ENCODE measurements around the gene PLXDC2. TPM values are rescaled to one million over a fixed set of nuclear protein-coding genes. Genes with fewer than 3 reads are reported as not detected.
A peak's percentile ranks its signal among the peaks of the same experiment; 100 is the strongest.

The PLXDC2 gene
- total and polyA plus RNA-seq, 10 donors, result 1.8 to 50.4 (median 29.7) TPM

DNA sequence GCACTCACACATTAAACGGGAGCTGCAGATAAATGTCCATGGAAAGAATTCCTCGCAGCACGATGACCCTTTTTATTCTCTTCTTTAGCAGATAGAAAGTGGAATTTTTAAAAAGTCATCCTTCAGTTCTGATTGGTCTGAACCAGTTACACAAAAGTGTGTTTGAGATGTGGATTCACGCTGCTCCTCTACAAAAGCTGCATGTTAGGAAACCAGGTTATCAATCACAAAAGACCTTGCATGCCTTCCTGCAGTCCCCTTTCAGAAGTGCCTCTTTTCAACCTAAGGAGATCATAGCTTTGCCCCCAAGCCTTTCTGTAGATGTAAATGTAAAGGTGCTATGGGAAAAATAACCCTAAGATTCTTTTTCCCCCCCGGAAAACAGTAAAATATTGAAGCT, 299.7 kb downstream of the PLXDC2 start:
- no peak for TF ChIP-seq POLR2AphosphoS5 (IDR thresholded peaks at IDR 0.05)
- TF ChIP-seq, protein P1, sequence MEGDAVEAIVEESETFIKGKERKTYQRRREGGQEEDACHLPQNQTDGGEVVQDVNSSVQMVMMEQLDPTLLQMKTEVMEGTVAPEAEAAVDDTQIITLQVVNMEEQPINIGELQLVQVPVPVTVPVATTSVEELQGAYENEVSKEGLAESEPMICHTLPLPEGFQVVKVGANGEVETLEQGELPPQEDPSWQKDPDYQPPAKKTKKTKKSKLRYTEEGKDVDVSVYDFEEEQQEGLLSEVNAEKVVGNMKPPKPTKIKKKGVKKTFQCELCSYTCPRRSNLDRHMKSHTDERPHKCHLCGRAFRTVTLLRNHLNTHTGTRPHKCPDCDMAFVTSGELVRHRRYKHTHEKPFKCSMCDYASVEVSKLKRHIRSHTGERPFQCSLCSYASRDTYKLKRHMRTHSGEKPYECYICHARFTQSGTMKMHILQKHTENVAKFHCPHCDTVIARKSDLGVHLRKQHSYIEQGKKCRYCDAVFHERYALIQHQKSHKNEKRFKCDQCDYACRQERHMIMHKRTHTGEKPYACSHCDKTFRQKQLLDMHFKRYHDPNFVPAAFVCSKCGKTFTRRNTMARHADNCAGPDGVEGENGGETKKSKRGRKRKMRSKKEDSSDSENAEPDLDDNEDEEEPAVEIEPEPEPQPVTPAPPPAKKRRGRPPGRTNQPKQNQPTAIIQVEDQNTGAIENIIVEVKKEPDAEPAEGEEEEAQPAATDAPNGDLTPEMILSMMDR (IDR thresholded peaks at IDR 0.05 in 8 of 11, conservative IDR thresholded peaks at IDR 0.05 in 3 of 11), result no peak
- Histone ChIP-seq H3K27me3 (replicated peaks in 1 of 7) (no peaks in the 10 kb centered on the region), H3K27ac (no peak overlapping the region), H3K4me3 (no peak overlapping the region), H3K4me1 (no peaks in the 10 kb centered on the region), H3K9me3 (no peaks in the 10 kb centered on the region), H3K36me3 (no peaks in the 10 kb centered on the region)
- 89 to 95% (median 92%) methylated on average over 5 of the region's 5 CpGs for WGBS, 5 donors
- intact Hi-C loops (cut with DNase I; ENCODE audit: low total_unique reads), result no loop called here
- no peak for DNase-seq

DNA sequence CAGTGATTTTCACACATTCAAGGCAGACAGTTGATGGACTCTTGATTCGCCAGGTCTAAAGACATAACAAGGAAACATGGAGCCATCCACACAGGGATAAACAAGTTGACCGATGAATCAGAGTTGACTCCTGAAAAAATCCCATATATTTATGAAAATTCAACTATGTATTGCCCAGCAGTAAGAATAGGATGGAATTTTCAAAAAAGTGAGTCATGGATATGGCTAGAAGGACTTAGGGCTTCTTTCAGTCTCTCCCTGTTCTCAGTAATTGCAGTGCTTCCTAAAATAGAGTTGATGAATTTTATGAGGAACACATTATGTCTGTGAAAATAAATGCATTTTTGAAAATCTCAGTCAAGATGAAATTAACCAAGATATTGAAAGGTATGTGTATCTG, 301.2 kb downstream of the PLXDC2 start:
- TF ChIP-seq, protein P1 (IDR thresholded peaks at IDR 0.05 in 8 of 11, conservative IDR thresholded peaks at IDR 0.05 in 3 of 11), result no peak
- TF ChIP-seq POLR2AphosphoS5 (IDR thresholded peaks at IDR 0.05) (no peak), POLR2A (IDR thresholded peaks at IDR 0.05) (no peak)
- intact Hi-C loops (cut with DNase I; ENCODE audit: low total_unique reads), result no loop called here
- Histone ChIP-seq H3K36me3 (no peaks in the 10 kb centered on the region), H3K4me1 (no peaks in the 10 kb centered on the region), H3K9me3 (no peaks in the 10 kb centered on the region), H3K27me3 (replicated peaks in 1 of 7) (no peaks in the 10 kb centered on the region), H3K27ac (no peak overlapping the region), H3K4me3 (no peak overlapping the region)
- no peak for DNase-seq
- WGBS, 5 donors, result 92 to 97% (median 96%) methylated on average over 2 of the region's 2 CpGs

DNA sequence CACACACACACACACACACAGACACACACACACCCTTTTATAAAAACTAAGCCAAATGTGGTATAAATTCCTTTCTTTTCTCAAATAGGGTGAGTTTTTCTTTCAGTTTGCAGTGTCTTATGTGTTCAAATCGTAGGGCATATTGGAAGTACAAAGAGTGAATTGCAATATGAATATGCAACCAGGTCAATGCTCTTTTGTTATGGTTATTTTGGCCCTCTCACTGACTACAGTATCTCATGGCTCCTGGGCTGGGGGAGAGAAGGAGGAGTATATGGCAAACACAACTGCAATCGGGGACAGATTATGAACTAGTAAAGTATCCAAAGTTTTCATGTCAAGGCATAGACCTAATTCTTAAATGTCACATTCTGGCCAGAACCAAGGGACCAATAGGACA, 301.9 kb downstream of the PLXDC2 start:
- Histone ChIP-seq H3K4me3 (no peak overlapping the region), H3K9me3 (no peaks in the 10 kb centered on the region), H3K36me3 (no peaks in the 10 kb centered on the region), H3K27me3 (replicated peaks in 1 of 7) (no peaks in the 10 kb centered on the region), H3K4me1 (no peaks in the 10 kb centered on the region), H3K27ac (no peak overlapping the region)
- WGBS, 5 donors, result 69 to 90% (median 86%) methylated on average over 2 of the region's 2 CpGs
- intact Hi-C loops (cut with DNase I; ENCODE audit: low total_unique reads), result no loop called here
- TF ChIP-seq, protein P1 (IDR thresholded peaks at IDR 0.05 in 8 of 11, conservative IDR thresholded peaks at IDR 0.05 in 3 of 11), result no peak
- no peak for DNase-seq

DNA sequence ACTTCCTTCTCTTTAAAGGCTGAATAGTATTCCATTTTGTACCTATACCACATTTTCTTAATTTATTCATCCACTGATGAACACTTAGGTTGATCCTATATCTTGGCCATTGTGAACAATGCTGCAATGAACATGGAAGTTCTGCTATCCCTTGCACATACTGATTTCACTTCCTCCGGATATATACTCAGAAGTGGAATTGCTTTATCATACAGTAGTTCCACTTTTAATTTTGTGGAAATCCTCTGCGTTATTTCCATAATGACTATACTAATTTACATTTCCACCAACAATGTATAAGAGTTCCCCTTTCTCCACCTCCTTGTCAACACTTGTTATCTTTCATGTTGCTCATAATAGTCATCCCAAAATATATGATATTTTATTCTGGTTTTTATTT, 312.6 kb downstream of the PLXDC2 start:
- peak overlapping the region in 1 of 8 donors; percentile 21 for H3K27ac ChIP-seq
- DNase-seq, result no peak

More for the DNA sequence above, 312.6 kb downstream of the PLXDC2 start:
- Histone ChIP-seq H3K4me1 (no peaks in the 10 kb centered on the region), H3K4me3 (no peak overlapping the region), H3K36me3 (no peaks in the 10 kb centered on the region), H3K9me3 (peaks cover 3 to 47% (median 31%) of the 10 kb centered on the region in 8 donors), H3K27me3 (replicated peaks in 1 of 7) (no peaks in the 10 kb centered on the region)
- no peak for TF ChIP-seq POLR2A (IDR thresholded peaks at IDR 0.05)
- TF ChIP-seq, protein P1 (IDR thresholded peaks at IDR 0.05 in 8 of 11, conservative IDR thresholded peaks at IDR 0.05 in 3 of 11), result no peak
- no peak for TF ChIP-seq POLR2AphosphoS5 (IDR thresholded peaks at IDR 0.05)
- WGBS, 5 donors, result 70 to 88% (median 75%) methylated on average over 2 of the region's 2 CpGs
- intact Hi-C loops (cut with DNase I; ENCODE audit: low total_unique reads), result no loop called here
